OCI-LY1 (cell line): ENCODE measurements around the gene AKAP13.

Experiments used
- EZH2 ChIP-seq: fragments of 200-600 bp; sonication (generic), shearing (Covaris generic); IDR thresholded peaks from 2 replicates; pipeline ENCODE4 v1.8.0; 2017; ENCODE audit warnings: borderline replicate concordance, mixed run types, mild to moderate bottlenecking, antibody characterized with exemption, low read length, moderate library complexity, mixed read lengths
- TF ChIP-seq, protein P1 (sequence below): fragments of 200-600 bp; sonication (generic), shearing (Covaris generic); IDR thresholded peaks from 2 replicates; pipeline ENCODE4 v1.5.1; 2017; ENCODE audit warnings: mild to moderate bottlenecking, antibody characterized with exemption, low read length, moderate library complexity, mixed read lengths

DNA sequence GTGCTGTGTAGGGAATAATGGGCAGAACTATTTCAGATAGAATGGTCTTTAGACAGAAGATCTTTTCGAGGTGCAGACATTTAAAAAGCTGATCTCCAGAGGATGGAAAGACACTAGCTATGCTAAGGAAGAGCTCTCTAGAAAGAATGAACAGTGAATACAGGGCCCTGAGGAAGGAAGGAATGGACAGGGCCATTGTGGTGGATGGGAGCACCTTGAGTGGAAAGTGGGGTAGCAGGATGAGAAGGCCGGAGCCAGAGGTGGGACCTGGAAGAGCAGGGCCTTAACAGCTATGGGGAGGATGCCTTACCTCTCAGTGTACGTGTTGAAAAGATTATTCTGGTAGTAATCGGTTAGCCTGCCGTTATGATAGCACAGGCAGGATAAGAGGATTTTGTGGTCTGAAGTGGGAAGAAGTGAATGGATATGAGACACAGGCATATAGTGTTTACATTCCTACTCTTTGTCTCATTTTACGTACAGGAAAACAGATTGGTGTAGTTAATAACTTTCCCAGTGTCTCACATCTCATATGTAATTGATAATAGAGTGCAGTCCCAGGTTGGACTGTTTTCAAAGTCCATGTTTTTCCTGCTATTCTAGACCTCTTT is 241.9 kb downstream of the AKAP13 start:
- no peak for TF ChIP-seq EZH2
- TF ChIP-seq, protein P1, sequence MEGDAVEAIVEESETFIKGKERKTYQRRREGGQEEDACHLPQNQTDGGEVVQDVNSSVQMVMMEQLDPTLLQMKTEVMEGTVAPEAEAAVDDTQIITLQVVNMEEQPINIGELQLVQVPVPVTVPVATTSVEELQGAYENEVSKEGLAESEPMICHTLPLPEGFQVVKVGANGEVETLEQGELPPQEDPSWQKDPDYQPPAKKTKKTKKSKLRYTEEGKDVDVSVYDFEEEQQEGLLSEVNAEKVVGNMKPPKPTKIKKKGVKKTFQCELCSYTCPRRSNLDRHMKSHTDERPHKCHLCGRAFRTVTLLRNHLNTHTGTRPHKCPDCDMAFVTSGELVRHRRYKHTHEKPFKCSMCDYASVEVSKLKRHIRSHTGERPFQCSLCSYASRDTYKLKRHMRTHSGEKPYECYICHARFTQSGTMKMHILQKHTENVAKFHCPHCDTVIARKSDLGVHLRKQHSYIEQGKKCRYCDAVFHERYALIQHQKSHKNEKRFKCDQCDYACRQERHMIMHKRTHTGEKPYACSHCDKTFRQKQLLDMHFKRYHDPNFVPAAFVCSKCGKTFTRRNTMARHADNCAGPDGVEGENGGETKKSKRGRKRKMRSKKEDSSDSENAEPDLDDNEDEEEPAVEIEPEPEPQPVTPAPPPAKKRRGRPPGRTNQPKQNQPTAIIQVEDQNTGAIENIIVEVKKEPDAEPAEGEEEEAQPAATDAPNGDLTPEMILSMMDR: no peak
